Renal cortical epithelial cell (primary cell): ENCODE measurements around the gene LSM4. TPM values are rescaled to one million over a fixed set of nuclear protein-coding genes. Genes with fewer than 3 reads are reported as not detected.

Experiments used
- DNase-seq: peaks from one replicate; pipeline ENCODE4 v3.0.0-alpha.2; 2011; ENCODE audit warnings: low read depth
- total RNA-seq: library from RNA; depleted of rRNA; stranded (reverse); fragments of >200 nt; gene quantifications from 2 replicates; pipeline ENCODE4 v1.2.3, GENCODE V29; 2014

Gene LSM4
- total RNA-seq, 1 donor from 2014 or later: 115 TPM

DNA sequence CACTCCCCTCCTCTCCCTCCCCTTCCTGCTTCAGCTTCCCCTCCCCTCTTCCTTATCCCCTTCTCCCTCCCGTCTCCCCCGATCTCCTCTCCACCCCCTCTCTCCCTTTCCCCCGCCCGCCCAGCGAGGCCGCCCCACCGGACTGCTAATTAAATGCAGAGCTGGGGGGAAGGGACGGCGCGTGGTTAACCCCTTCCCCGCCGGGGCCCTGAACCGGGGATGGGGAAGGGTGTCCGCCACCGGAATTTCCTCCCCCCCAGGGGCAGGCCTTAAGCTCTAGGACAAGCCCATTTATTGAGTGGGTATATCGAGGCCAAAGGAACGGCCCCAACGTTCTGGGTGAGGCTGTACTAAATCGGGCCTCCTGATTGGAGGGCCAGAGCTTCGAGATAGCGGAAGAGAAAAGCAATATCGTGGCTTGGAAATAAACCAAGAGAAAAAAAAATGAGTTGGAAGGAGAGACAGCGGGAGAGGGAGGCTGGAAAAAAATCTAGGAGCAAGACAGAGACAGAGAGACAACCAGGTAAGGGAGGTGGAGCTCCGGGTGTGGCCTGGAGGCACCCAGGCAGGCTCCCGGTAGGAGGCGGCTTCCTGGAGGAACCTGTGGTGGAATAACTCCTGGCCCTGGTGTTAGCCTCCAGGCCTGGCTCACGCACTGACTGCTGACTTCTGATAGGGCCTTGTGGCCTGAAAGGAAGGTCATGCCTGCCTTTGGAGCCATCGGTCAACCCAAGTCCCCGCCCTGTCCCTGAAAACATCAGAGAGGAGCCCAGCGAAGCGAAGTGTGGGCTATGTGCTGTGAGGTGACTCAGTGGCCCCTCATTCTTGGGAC lies 29.9 kb downstream of the LSM4 start:
- peak; percentile 60 for DNase-seq

DNA sequence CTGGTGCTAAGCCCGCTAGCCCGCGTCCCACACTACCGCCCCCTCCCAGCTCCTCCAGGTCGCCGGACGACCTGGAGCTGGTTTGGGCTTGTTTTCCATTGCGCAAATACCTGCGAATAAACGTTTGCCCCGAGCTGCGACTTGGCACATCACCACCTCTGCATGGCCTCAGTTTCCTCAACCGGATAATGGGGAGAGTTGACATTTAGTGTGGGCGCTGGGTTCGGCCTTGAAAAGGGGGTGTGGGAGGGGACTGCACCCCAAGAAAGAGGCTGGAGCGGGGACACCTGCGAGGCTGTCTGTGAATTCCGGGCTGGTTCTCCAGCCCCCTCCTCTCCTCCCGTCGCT lies 30.4 kb downstream of the LSM4 start:
- peak; percentile 50 for DNase-seq

GRCh38 chr19:18291590-18292461 lies 31.1 kb downstream of the LSM4 start:
- peak; percentile 47 for DNase-seq

DNA sequence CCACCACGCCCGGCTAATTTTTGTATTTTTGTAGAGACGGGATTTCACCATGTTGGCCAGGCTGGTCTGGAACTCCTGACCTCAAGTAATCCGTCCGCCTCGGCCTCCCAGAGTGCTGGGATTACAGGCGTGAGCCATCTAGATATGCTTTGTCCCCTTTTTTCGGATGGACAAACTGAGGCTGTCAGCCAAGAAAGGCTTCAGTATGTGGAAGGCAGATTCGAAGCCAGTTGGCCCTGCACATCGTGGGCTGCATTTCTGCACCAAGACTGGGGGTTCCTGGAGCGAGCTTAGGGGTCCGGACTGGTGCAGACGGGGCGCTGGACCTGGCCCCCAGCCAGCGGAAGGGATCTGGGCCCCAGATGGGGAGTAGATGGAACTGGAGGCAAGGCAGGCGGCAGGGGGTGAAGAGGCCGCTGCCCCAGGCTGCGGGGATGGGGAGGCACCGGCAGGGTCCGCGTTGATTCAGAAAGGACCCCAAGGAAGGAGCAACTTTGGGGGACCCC lies 31.8 kb downstream of the LSM4 start:
- DNase-seq: no peak

- no peak for DNase-seq
These were observed 32.4 kb downstream of the LSM4 start for GRCh38 chr19:18290302-18291018.

DNA sequence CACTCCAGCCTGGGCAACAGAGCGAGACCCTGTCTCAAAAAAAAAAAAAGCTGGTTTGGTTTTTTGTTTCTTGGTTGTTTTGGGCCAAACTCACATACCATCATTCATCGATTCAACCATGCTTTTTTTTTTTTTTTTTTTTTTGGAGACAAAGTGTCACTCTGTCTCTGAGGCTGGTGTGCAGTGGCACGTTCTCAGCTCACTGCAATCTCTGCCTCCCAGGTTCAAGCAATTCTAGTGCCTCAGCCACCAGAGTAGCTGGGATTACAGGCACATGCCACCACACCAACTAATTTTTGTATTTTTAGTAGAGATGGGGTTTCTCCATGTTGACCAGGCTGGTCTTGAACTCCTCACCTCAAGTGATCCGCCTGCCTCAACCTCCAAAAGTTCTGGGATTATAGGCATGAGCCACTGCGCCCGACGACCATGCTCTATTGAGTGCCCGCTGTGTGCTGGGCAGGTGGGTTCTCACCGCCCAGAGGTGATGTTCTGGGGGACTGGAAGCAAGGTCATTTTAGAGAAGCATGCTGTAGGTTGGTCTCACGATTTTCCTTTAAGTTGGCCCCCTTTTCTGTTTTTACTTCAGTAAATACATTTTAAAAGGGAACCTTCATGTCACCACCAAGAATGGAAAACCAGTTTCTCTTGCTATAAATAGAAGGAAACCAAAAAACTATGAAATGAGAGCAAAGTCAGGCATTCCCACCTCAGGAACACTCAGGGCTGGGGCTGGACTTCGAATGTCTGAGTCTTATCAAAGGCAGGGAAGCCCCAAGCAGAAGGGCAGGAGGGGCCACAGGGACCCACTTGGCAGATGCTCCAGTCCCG lies 33.2 kb downstream of the LSM4 start:
- DNase-seq: no peak

- no peak for DNase-seq
These were observed 34.8 kb downstream of the LSM4 start for GRCh38 chr19:18287836-18288772.

GRCh38 chr19:18286973-18287635 lies 35.8 kb downstream of the LSM4 start:
- DNase-seq: no peak

DNA sequence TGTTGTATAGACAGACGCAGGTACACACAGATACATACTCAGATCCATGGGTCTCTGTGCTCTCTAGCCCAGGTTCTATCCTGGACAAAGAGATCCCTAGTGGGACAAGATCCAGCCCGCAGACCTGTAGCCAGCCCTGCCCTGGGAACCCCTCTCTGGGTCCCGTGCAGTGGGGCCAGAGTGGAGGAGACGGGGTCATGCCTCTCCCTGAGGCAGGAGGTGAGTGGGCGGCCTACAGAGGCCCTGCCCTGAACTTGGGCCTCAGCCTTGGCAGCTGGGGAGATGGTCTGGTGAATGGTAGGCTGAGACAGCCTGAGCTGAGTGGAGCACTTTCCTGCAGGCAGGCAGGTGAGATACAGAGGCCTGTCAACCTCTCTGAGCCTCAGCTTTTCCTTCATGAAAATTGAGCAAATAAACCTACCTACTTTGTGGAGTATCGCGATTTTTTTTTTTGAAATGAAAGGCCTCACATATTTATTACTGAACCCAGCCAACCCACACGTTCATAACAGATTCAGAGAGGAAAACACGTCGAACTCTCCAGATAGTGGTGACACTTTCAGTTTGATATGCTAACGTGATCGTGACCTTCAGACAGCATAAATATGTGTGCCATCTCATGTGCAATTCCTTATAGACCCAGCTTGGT lies 38.0 kb downstream of the LSM4 start:
- no peak for DNase-seq

GRCh38 chr19:18283338-18283737 lies 39.5 kb downstream of the LSM4 start:
- no peak for DNase-seq

GRCh38 chr19:18282788-18283141 lies 40.1 kb downstream of the LSM4 start:
- no peak for DNase-seq

GRCh38 chr19:18282021-18282787 lies 40.7 kb downstream of the LSM4 start:
- peak; percentile 49 for DNase-seq

DNA sequence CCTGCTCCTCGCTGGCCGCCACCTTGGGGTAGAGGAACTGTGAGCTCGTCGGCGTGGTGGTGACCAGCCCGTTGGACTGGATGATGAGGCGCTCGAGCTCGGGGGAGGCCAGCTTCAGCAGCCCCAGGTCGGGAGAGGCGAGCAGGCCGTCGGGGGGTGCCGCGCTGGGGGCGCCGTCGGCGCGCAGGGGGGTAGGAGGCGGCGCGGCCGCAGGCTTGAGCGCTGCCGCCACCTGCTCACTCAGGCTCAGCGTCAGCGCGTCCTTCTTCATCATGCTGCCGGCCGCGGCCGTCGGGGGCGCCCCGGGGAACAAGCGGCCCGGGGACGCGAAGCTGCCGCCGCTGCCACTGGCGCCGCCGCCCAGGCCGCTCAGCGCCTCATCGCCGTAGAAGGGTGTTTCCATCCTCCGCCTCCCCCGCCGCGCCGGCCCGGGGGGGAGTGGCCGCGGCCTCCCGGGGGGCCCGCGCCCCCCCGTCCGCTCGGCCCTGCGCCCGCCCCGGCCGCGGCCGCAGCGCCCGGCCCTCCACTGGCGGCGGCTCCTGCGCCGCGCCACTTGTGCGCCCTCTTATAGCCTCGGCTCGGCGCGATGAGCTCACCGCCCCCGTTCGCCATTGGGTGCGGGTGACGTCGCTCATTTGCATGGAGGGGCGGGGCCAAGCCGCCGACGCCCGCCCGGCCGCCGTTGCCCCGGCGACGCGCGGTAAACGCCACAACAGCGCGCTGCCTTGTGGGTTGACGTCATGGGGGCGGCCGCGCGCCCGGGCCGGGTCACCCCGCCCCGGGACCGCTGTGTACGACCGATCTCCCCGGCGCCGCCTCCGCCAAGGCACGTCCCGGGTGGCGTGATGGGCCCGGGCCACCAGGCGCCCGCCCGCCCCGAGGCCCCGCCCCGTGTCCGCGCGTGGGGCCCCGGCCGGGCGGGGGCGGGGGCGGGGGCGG lies 41.5 kb downstream of the LSM4 start, which contains the start of gene JUND:
Gene JUND, minus strand, starts transcription at position 541 of the 939 bp plus-strand sequence. Its CDS starts 138 bp downstream, at position 403.
- DNase-seq: peak; percentile 89

GRCh38 chr19:18280247-18281081 lies 42.4 kb downstream of the LSM4 start:
- peak; percentile 28 for DNase-seq

DNA sequence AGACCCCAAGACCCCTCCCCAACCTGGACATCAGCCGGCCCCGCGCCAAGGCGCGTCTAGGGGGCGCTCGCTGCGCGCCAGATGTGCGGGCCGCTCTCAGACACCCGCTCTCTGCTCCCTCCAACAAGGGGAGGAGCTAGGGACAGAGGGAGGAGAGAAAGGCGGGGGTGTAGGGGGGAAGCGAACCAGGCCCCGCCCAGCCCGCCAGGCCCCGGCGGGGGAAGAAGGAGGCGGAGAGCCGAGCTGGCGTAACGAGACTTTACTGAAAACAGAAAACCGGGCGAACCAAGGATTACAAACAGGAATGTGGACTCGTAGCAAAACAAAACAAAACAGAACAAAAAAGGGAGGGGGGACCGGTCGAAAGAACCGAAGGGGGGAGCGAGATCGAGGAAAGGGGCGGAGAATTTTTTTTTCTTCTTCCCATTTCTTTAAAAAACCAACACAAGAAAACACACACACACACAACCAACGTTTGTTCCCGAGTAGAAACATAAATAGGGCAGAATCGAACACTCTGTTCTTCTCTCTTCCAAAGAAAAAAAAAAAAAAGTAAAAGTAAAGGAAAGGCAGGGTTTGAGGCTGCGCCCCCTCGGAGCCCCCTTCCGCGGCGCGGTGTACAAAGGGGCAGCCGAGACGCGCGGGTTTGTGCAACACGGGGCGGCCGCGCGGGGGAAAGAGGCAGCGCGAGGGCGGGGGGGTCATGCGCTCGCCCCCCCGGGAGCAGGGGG lies 43.2 kb downstream of the LSM4 start:
- DNase-seq: peak; percentile 83

- DNase-seq: no peak
These were observed 43.7 kb downstream of the LSM4 start for GRCh38 chr19:18279266-18279515.
